HepG2 (cell line): ENCODE measurements around the gene MFAP1. TPM values are rescaled to one million over a fixed set of nuclear protein-coding genes. Genes with fewer than 3 reads are reported as not detected.

Experiments used
- AGO1 ChIP-seq: fragments of 200-400 bp; formaldehyde crosslinking; IDR thresholded peaks from 2 replicates; pipeline ENCODE4 v1.6.1; 2017; ENCODE audit warnings: mild to moderate bottlenecking, low read depth, low read length, moderate library complexity; ENCODE audit not compliant: poor library complexity, severe bottlenecking
- ATF6 ChIP-seq: sonication (generic); formaldehyde crosslinking; conservative IDR thresholded peaks from 2 replicates; pipeline ENCODE4 v1.4.0; 2020; ENCODE audit warnings: missing genetic modification reagents
- BRF2 ChIP-seq: sonication (generic); formaldehyde crosslinking; IDR thresholded peaks from 2 replicates; pipeline ENCODE4 v1.8.1; 2022; ENCODE audit warnings: mild to moderate bottlenecking, missing genetic modification reagents
- CBX1 ChIP-seq: IDR thresholded peaks from one replicate; pipeline ENCODE4 v1.6.1; 2016; ENCODE audit warnings: antibody characterized with exemption, low read depth
- ELF3 ChIP-seq: IDR thresholded peaks from 2 replicates; pipeline ENCODE4 v1.6.1; 2016; ENCODE audit warnings: missing genetic modification reagents, missing compliant biosample characterization
- FOXP1 ChIP-seq, 2 experiments: fragments of 450-650 bp in 1 of 2; IDR thresholded peaks; 2 replicates each; pipeline ENCODE4 v1.6.1; 2017 to 2018; ENCODE audit warnings: antibody characterized with exemption in 1 of 2
- HNRNPUL1 ChIP-seq: fragments of 200-400 bp; formaldehyde crosslinking; IDR thresholded peaks from 2 replicates; pipeline ENCODE4 v1.6.1; 2017; ENCODE audit warnings: low read depth, mild to moderate bottlenecking, low read length, moderate library complexity
- JDP2 ChIP-seq: sonication (generic); formaldehyde crosslinking; IDR thresholded peaks from 2 replicates; pipeline ENCODE4 v1.8.1; 2022; ENCODE audit warnings: missing genetic modification reagents, borderline replicate concordance
- KLF6 ChIP-seq: IDR thresholded peaks from 2 replicates; pipeline ENCODE4 v1.8.0; 2016; ENCODE audit warnings: missing biosample characterization, missing genetic modification reagents
- NFYB ChIP-seq: sonication (generic); formaldehyde crosslinking; IDR thresholded peaks from 2 replicates; pipeline ENCODE4 v1.4.0; 2020; ENCODE audit warnings: missing genetic modification reagents
- POLR2A ChIP-seq, 2 experiments: IDR thresholded peaks; 2 replicates each; pipeline ENCODE4 v1.6.1; 2011; ENCODE audit warnings: low read depth in 2 of 2, low read length in 2 of 2, mild to moderate bottlenecking in 1 of 2, moderate library complexity in 1 of 2; ENCODE audit not compliant: insufficient read depth in 1 of 2
- POLR2G ChIP-seq: fragments of 200-400 bp; formaldehyde crosslinking; IDR thresholded peaks from 2 replicates; pipeline ENCODE4 v1.6.1; 2018; ENCODE audit warnings: mild to moderate bottlenecking, low read depth, low read length, moderate library complexity
- RNF2 ChIP-seq: fragments of 450-650 bp; conservative IDR thresholded peaks from 2 replicates; pipeline ENCODE4 v1.6.1; 2016; ENCODE audit warnings: low read depth
- SATB2 ChIP-seq: sonication (generic); formaldehyde crosslinking; IDR thresholded peaks from 2 replicates; pipeline ENCODE4 v1.5.0; 2020; ENCODE audit warnings: missing genetic modification reagents
- SIN3A ChIP-seq: IDR thresholded peaks from 2 replicates; pipeline ENCODE4 v1.6.1; 2011; ENCODE audit warnings: low read depth, mild to moderate bottlenecking, control low read depth, low read length, borderline replicate concordance
- SMYD3 ChIP-seq: sonication (generic); formaldehyde crosslinking; IDR thresholded peaks from 2 replicates; pipeline ENCODE4 v1.8.1; 2023; ENCODE audit warnings: mild to moderate bottlenecking, missing genetic modification reagents
- SP2 ChIP-seq: sonication (generic); formaldehyde crosslinking; IDR thresholded peaks from 2 replicates; pipeline ENCODE4 v1.5.1; 2020; ENCODE audit warnings: mild to moderate bottlenecking, missing genetic modification reagents
- SP5 ChIP-seq: IDR thresholded peaks from 2 replicates; pipeline ENCODE4 v1.6.1; 2016; ENCODE audit warnings: low read depth, borderline replicate concordance
- TGIF2 ChIP-seq: IDR thresholded peaks from 2 replicates; pipeline ENCODE4 v1.6.1; 2016; ENCODE audit warnings: control low read depth, missing compliant biosample characterization
- THYN1 ChIP-seq: sonication (generic); formaldehyde crosslinking; IDR thresholded peaks from 2 replicates; pipeline ENCODE4 v1.8.1; 2023; ENCODE audit warnings: low read depth, mild to moderate bottlenecking, moderate library complexity, missing genetic modification reagents, borderline replicate concordance
- ZBTB42 ChIP-seq: sonication (generic); formaldehyde crosslinking; IDR thresholded peaks from 2 replicates; pipeline ENCODE4 v1.5.0; 2020; ENCODE audit warnings: mild to moderate bottlenecking, missing genetic modification reagents
- ZFP36L2 ChIP-seq: sonication (generic); formaldehyde crosslinking; IDR thresholded peaks from 2 replicates; pipeline ENCODE4 v1.4.0; 2020; ENCODE audit warnings: missing genetic modification reagents
- ZFX ChIP-seq: sonication (generic); formaldehyde crosslinking; IDR thresholded peaks from 2 replicates; pipeline ENCODE4 v1.4.0; 2020; ENCODE audit warnings: mild to moderate bottlenecking, low read depth, missing genetic modification reagents, moderate library complexity
- ZMAT3 ChIP-seq: sonication (generic); formaldehyde crosslinking; conservative IDR thresholded peaks from 2 replicates; pipeline ENCODE4 v1.7.0; 2021; ENCODE audit warnings: missing genetic modification reagents
- ZNF230 ChIP-seq: sonication (generic); formaldehyde crosslinking; IDR thresholded peaks from 2 replicates; pipeline ENCODE4 v1.4.0; 2020; ENCODE audit warnings: mild to moderate bottlenecking, missing genetic modification reagents
- ZNF260 ChIP-seq: sonication (generic); formaldehyde crosslinking; IDR thresholded peaks from 2 replicates; pipeline ENCODE4 v1.4.0; 2020; ENCODE audit warnings: missing genetic modification reagents, low read depth, mild to moderate bottlenecking, borderline replicate concordance
- ZNF274 ChIP-seq: sonication (generic); formaldehyde crosslinking; IDR thresholded peaks from 2 replicates; pipeline ENCODE4 v1.5.1; 2020; ENCODE audit warnings: mild to moderate bottlenecking, missing genetic modification reagents
- ZNF777 ChIP-seq: sonication (generic); formaldehyde crosslinking; IDR thresholded peaks from 2 replicates; pipeline ENCODE4 v1.4.0; 2020; ENCODE audit warnings: missing genetic modification reagents
- ZNF792 ChIP-seq: IDR thresholded peaks from 2 replicates; pipeline ENCODE4 v1.6.1; 2016
- ZNF816 ChIP-seq: sonication (generic); formaldehyde crosslinking; IDR thresholded peaks from 2 replicates; pipeline ENCODE4 v1.8.0; 2022; ENCODE audit warnings: missing genetic modification reagents, mild to moderate bottlenecking, borderline replicate concordance
- polyA plus RNA-seq, 8 experiments: library from polyadenylated mRNA; depleted of rRNA in 3 of 8; stranded (reverse) in 7 of 8; unstranded in 1 of 8; fragments of >200 nt; fragmentation: Illumina TruSeq in 4 of 8; extraction: Trizol in 4 of 8; gene quantifications; 2 replicates each; pipeline versions ENCODE4 v1.2.1 to v1.2.3, GENCODE V29; 2011 to 2016; ENCODE audit warnings: low read depth in 4 of 8, missing spikeins in 1 of 8, mixed read lengths in 1 of 8; ENCODE audit not compliant: insufficient read depth in 1 of 8
- total RNA-seq, 5 experiments: library from RNA; depleted of rRNA; stranded (reverse); fragments of >200 nt; fragmentation: Illumina TruSeq; extraction: Trizol; gene quantifications; 2 replicates each; pipeline ENCODE4 v1.2.3, GENCODE V29; 2016; ENCODE audit warnings: low read depth in 1 of 5

Gene MFAP1
- total and polyA plus RNA-seq, 2 of the 13 experiments (the other 11 are each of a cell fraction or from before 2014, with no cell fraction given): 11.8 to 39.5 TPM

- no peak; the same call in 1 of the 2 replicates for TF ChIP-seq ZNF816 (CRISPR knock-in tag)
- no peak for TF ChIP-seq ZFP36L2 (CRISPR knock-in tag)
- TF ChIP-seq SP2 (CRISPR knock-in tag): no peak
- peak; percentile 71 for TF ChIP-seq ZNF777
- TF ChIP-seq SMYD3 (CRISPR knock-in tag): peak; percentile 87
- TF ChIP-seq ZNF260 (CRISPR knock-in tag): no peak
- no peak for TF ChIP-seq SATB2 (CRISPR knock-in tag)
- TF ChIP-seq ZNF230 (CRISPR knock-in tag): peak; percentile 45
- peak; percentile 69; the same call in 1 of the 2 replicates for TF ChIP-seq ZBTB42 (CRISPR knock-in tag)
- TF ChIP-seq NFYB (CRISPR knock-in tag): peak; percentile 60
- peak; percentile 62; the same call in 1 of the 2 replicates for TF ChIP-seq ELF3 (CRISPR knock-in tag)
- TF ChIP-seq CBX1: no peak
- TF ChIP-seq HNRNPUL1: no peak
- peak; percentile 96 for TF ChIP-seq POLR2G
- peak; percentile 93 for TF ChIP-seq ATF6 (CRISPR knock-in tag)
- TF ChIP-seq BRF2: peak; percentile 63; the same call in 1 of the 2 replicates
- no peak for TF ChIP-seq THYN1 (CRISPR knock-in tag)
- TF ChIP-seq SP5 (CRISPR knock-in tag): no peak
- TF ChIP-seq SIN3A: peak; percentile 94
- TF ChIP-seq ZNF792: peak; percentile 96
- no peak for TF ChIP-seq AGO1
- peak; percentile 76; the same call in 1 of the 2 replicates for TF ChIP-seq RNF2
- no peak for TF ChIP-seq FOXP1 (IDR thresholded peaks at IDR 0.05)
- 0 out of 2 replicates have a peak, but pooled peaks have one; percentile 11 for TF ChIP-seq FOXP1 (CRISPR knock-in tag; IDR thresholded peaks at IDR 0.05)
- peak; percentile 78 for TF ChIP-seq ZNF274
- no peak for TF ChIP-seq KLF6 (CRISPR knock-in tag)
- TF ChIP-seq JDP2 (CRISPR knock-in tag): no peak
- TF ChIP-seq ZFX (CRISPR knock-in tag): peak; percentile 80; the same call in 1 of the 2 replicates
- peak; percentile 71; the same call in 1 of the 2 replicates for TF ChIP-seq ZMAT3 (CRISPR knock-in tag)
- TF ChIP-seq TGIF2 (CRISPR knock-in tag): peak; percentile 50; the same call in 1 of the 2 replicates
- peak; percentile 93 to 94 for TF ChIP-seq POLR2A (IDR thresholded peaks at IDR 0.05; ENCODE audit: insufficient read depth in 1 of 2, low read depth in 2 of 2, low read length in 2 of 2)
Observed at GRCh38 chr15:43824302-43825246, at the start of gene MFAP1 (continued).
